ENCODE data around the gene ZBTB47.

Gene ZBTB47

GRCh38 chr3:42704136-42704841 is 50.8 kb downstream of the ZBTB47 start:
- FAIRE-seq: no peak
- DNase-seq (ENCODE audit: insufficient read length): no peak
- no peak for TF ChIP-seq POLR2A (IDR thresholded peaks at IDR 0.05; ENCODE audit: low read depth, low read length)
- TF ChIP-seq POLR2AphosphoS5 (IDR thresholded peaks at IDR 0.05; ENCODE audit: low read depth, low read length): no peak
- TF ChIP-seq TAF1 (IDR thresholded peaks at IDR 0.05; ENCODE audit: borderline replicate concordance, low read depth, low read length): no peak

GRCh38 chr3:42705058-42705767 is 51.7 kb downstream of the ZBTB47 start:
- DNase-seq (ENCODE audit: insufficient read length): no peak
- TF ChIP-seq TAF1 (IDR thresholded peaks at IDR 0.05; ENCODE audit: borderline replicate concordance, low read depth, low read length) (no peak), POLR2AphosphoS5 (IDR thresholded peaks at IDR 0.05; ENCODE audit: low read depth, low read length) (no peak), POLR2A (IDR thresholded peaks at IDR 0.05; ENCODE audit: low read depth, low read length) (no peak)

GRCh38 chr3:42705962-42706585 is 52.6 kb downstream of the ZBTB47 start:
- FAIRE-seq: no peak
- TF ChIP-seq POLR2A (IDR thresholded peaks at IDR 0.05; ENCODE audit: low read depth, low read length) (no peak), POLR2AphosphoS5 (IDR thresholded peaks at IDR 0.05; ENCODE audit: low read depth, low read length) (no peak), TAF1 (IDR thresholded peaks at IDR 0.05; ENCODE audit: borderline replicate concordance, low read depth, low read length) (no peak)
- no peak for DNase-seq (ENCODE audit: insufficient read length)

More at GRCh38 chr3:42705058-42705767, 51.7 kb downstream of the ZBTB47 start:
- FAIRE-seq: no peak

- DNase-seq (ENCODE audit: insufficient read length) (peak; percentile 2), FAIRE-seq (no peak)
- TF ChIP-seq POLR2A (IDR thresholded peaks at IDR 0.05; ENCODE audit: low read depth, low read length) (no peak), POLR2AphosphoS5 (IDR thresholded peaks at IDR 0.05; ENCODE audit: low read depth, low read length) (no peak), TAF1 (IDR thresholded peaks at IDR 0.05; ENCODE audit: borderline replicate concordance, low read depth, low read length) (no peak)
Observed at GRCh38 chr3:42706721-42707619, 53.5 kb downstream of the ZBTB47 start.

GRCh38 chr3:42707620-42708355 is 54.3 kb downstream of the ZBTB47 start:
- TF ChIP-seq TAF1 (IDR thresholded peaks at IDR 0.05; ENCODE audit: borderline replicate concordance, low read depth, low read length) (no peak), POLR2AphosphoS5 (IDR thresholded peaks at IDR 0.05; ENCODE audit: low read depth, low read length) (no peak), POLR2A (IDR thresholded peaks at IDR 0.05; ENCODE audit: low read depth, low read length) (no peak)

GRCh38 chr3:42708611-42709151 is 55.2 kb downstream of the ZBTB47 start:
- TF ChIP-seq TAF1 (IDR thresholded peaks at IDR 0.05; ENCODE audit: borderline replicate concordance, low read depth, low read length) (no peak), POLR2A (IDR thresholded peaks at IDR 0.05; ENCODE audit: low read depth, low read length) (no peak), POLR2AphosphoS5 (IDR thresholded peaks at IDR 0.05; ENCODE audit: low read depth, low read length) (no peak)
- peak; percentile 5 for DNase-seq (ENCODE audit: insufficient read length)
- no peak for FAIRE-seq

More at GRCh38 chr3:42707620-42708355, 54.3 kb downstream of the ZBTB47 start:
- DNase-seq (ENCODE audit: insufficient read length): peak; percentile 6
- FAIRE-seq: no peak

- no peak for TF ChIP-seq TAF1 (IDR thresholded peaks at IDR 0.05; ENCODE audit: borderline replicate concordance, low read depth, low read length)
- TF ChIP-seq POLR2A (IDR thresholded peaks at IDR 0.05; ENCODE audit: low read depth, low read length): no peak
- no peak for TF ChIP-seq POLR2AphosphoS5 (IDR thresholded peaks at IDR 0.05; ENCODE audit: low read depth, low read length)
- FAIRE-seq (no peak), DNase-seq (ENCODE audit: insufficient read length) (peak; percentile 5)
Observed at GRCh38 chr3:42709621-42710020, 56.1 kb downstream of the ZBTB47 start.

- DNase-seq (ENCODE audit: insufficient read length) (no peak), FAIRE-seq (no peak)
- TF ChIP-seq POLR2AphosphoS5 (IDR thresholded peaks at IDR 0.05; ENCODE audit: low read depth, low read length) (no peak), TAF1 (IDR thresholded peaks at IDR 0.05; ENCODE audit: borderline replicate concordance, low read depth, low read length) (no peak), POLR2A (IDR thresholded peaks at IDR 0.05; ENCODE audit: low read depth, low read length) (no peak)
Observed at GRCh38 chr3:42710323-42711021, 57.0 kb downstream of the ZBTB47 start.

GRCh38 chr3:42711491-42712343 is 58.2 kb downstream of the ZBTB47 start:
- TF ChIP-seq POLR2A (IDR thresholded peaks at IDR 0.05; ENCODE audit: low read depth, low read length): no peak
- no peak for TF ChIP-seq TAF1 (IDR thresholded peaks at IDR 0.05; ENCODE audit: borderline replicate concordance, low read depth, low read length)
- TF ChIP-seq POLR2AphosphoS5 (IDR thresholded peaks at IDR 0.05; ENCODE audit: low read depth, low read length): no peak

More at GRCh38 chr3:42711491-42712343, 58.2 kb downstream of the ZBTB47 start:
- FAIRE-seq (no peak), DNase-seq (ENCODE audit: insufficient read length) (no peak)
